Left ventricle myocardium superior (tissue), 1 donor: Measurements from ENCODE around the gene YWHAG. TPM values are rescaled to one million over a fixed set of nuclear protein-coding genes. Genes with fewer than 3 reads are reported as not detected.
"Not testable (repeated sequence)": the region's sequence is repeated elsewhere in the genome, so short reads cannot be mapped to it uniquely, and the experiment has no call there.

Source experiments
- ATAC-seq: fragments of 200-7000 bp; cut with Tn5 transposase; one replicate; pipeline ENCODE4 v1.9.1; 2020; ENCODE audit warnings: mild to moderate bottlenecking, moderate library complexity
- DNase-seq: peaks from one replicate; pipeline ENCODE4 v3.0.0-alpha.2; 2020
- intact Hi-C: fragments of 100-400 bp; cut with micrococcal nuclease; formaldehyde crosslinking; loops from one replicate; pipeline ENCODE4 v1.11.0; 2022
- long read RNA-seq: library from polyadenylated mRNA; unstranded; transcript quantifications from one replicate; pipeline ENCODE4 v2.0.0, GENCODE V29; 2021
- total RNA-seq: library from RNA; stranded (reverse); fragmentation: NEBNext Ultra II Directional; extraction: Animal tissue kit (Norgen Biotek cat#: 25700); gene quantifications from one replicate; pipeline ENCODE4 v1.2.1, GENCODE V29; 2021
- donor health status: DM: no; HTN: yes; CAD: no; lungs with severe emphysema.

Gene YWHAG
- 238 TPM for total RNA-seq
- long read RNA-seq, partial matches to known transcripts, result 0 of 51 reads
- long read RNA-seq, other reads (novel, unspliced or antisense), result 49 of 51 reads

DNA sequence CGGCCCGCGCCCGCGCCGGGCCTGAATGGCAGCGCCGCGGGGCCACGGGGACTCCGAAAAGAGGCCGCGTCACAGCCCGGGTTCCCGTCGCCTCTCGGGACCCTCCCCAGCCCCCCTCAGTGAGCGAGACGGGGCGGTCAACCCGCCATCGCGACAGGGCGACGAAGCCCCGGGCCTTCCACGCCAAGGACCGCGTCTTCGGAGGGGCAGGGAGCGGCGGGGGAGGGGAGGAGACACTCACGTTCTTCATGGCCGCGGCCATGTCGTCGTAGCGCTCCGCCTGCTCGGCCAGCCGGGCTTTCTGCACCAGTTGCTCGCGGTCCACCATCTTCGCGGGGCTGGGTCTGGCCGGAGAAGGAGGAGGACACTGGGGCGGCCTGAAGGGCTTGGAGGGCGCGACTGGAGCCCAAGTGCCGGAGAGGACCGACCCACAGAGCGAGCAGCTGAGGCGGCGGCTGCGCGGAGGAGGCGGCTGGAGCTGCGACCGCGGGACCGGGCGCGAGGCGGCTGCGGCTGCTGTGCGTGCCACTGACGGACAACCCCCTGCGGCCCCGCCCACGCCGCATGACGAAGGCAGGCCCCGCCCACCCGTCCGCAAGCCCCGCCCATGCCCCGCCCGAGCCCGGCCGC, at the start of gene YWHAG:
Gene YWHAG, minus strand, starts transcription at position 511 of the 630 bp plus-strand sequence. Its CDS starts 183 bp downstream, at position 328.
- DNase-seq (peak; percentile 95), ATAC-seq (peak; percentile 91)
- intact Hi-C loops, result no loop called here

DNA sequence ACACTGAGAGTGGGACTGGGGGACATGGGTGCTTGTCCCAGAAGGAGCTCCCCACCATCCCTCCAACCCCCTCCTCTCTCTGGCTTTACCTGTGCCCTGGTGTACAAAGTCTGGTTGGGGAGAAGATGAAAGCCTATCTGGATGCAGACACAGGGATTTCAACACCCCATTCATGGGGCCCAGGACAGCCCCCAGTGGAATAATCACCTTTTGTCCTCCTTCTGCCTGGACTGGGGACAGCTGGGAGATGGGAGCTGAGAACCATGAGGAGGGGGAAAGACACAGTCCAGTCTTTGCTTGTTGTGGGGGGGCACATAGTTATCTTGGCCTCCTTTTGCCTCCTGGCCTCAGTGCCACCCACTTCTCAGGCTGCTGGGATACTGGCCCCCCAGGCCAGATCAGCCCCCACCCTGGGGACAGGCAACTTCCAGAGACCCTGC, 49.4 kb upstream of the YWHAG start:
- ATAC-seq, result no peak
- intact Hi-C loops, result no loop called here
- no peak for DNase-seq

DNA sequence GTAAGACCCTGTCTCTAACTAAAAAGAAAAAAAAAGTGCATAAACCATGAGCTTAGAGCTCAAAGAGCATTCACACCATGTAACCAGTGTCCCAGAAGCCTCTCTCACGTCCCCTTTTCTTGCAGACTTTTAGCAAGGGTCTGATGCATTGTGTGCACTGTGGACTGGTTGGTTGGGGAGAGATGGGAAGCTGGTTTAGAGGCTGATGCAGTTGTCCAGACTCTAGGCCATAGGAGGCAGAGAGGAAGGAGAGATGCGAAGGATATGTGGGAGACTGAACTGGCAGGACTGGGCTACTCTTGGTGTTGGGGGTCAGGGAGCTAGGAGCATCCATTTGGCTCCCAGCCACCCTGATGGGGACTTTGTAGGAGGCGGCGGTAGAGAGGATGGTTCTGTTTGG, 48.9 kb upstream of the YWHAG start:
- no peak for DNase-seq
- ATAC-seq, result no peak
- intact Hi-C loops, result no loop called here

DNA sequence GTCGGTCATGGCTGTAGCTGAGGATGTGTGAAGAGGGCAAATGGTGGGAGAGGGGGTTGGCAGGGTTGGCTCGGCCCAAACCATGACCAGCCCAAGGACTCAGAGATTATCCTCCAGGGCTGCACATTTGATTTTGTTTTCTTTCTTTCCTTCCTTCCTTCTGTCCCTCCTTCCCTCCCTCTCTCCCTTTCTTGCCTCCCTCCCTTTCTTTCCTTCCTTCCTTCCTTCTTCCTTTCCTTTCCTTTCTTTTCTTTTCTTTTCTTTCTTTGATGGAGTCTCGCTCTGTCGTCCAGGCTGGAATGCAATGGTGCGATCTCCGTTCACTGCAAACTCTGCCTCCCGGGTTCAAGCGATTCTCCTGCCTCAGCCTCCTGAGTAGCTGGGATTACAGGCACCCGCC, 46.9 kb upstream of the YWHAG start:
- ATAC-seq, result no peak
- DNase-seq, result no peak
- intact Hi-C loops, result no loop called here

DNA sequence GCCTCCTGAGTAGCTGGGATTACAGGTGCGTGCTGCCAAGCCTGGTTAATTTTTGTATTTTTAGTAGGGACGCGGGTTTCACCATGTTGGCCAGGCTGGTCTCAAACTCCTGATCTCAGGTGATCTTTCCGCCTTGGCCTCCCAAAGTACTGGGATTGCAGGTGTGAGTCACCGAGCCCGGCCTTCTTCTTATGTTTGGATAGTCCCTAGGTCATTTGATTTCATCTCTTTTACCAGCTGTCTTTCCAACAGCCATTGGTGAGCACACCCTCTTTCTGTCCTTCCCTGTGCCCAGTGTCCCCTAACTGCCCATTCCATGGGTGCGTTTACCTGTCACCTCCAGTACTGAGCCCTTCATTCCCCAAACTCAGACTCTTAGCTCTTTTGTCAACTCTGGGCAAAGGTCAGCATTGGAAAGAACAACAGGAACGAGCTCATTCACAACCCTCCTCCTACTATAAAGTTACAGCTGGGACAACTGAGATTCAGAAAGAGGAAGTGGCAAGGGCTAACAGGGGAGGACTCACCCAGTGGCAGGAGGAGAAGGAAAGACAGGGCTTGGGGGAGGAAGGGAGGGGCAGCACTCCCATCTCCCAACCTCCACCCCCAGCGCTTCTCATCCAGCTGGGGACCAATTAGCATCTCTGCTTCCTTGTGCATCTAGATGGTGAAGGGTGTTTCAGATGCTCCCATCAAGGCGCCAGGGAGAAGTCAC, 45.1 kb upstream of the YWHAG start:
- intact Hi-C loops, result no loop called here
- DNase-seq (no peak), ATAC-seq (peak; percentile 66)

GRCh38 chr7:76403097-76403496, 44.3 kb upstream of the YWHAG start:
- ATAC-seq, result peak; percentile 54
- intact Hi-C loops, DNase-seq: not testable (repeated sequence)

DNA sequence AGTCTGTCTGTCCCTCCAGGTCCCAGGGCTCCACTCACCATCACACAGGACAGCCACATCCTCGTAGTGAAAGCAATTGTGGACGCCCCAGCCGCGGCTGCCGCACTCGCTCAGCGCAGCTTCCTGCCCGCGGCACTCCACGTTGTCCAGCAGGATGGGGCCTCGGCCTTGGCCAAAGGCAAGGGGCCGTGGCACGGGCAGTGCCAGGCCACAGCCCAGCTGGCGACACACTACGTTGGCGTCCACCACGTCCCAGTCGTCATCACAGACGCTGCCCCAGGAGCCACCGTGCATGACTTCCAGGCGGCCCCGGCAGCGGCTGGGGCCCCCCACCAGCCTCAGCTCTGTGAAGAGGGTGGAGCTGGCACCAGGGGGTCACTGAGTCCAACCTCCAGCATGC, 41.5 kb upstream of the YWHAG start:
- DNase-seq (no peak), ATAC-seq (no peak)
- intact Hi-C loops, result no loop called here

- intact Hi-C loops, result no loop called here
- DNase-seq, result peak; percentile 88
Measured at GRCh38 chr7:76397409-76398183, 38.8 kb upstream of the YWHAG start.

GRCh38 chr7:76396864-76397263, 38.1 kb upstream of the YWHAG start:
- intact Hi-C loops, result no loop called here
- ATAC-seq, result no peak
- no peak for DNase-seq

More at GRCh38 chr7:76397409-76398183, 38.8 kb upstream of the YWHAG start:
- ATAC-seq, result peak; percentile 49

GRCh38 chr7:76395965-76396726, 37.4 kb upstream of the YWHAG start:
- intact Hi-C loops, result no loop called here
- ATAC-seq, result no peak
- DNase-seq, result no peak

- DNase-seq, ATAC-seq, intact Hi-C loops: not testable (repeated sequence)
Measured at GRCh38 chr7:76395605-76395964, 36.8 kb upstream of the YWHAG start.

GRCh38 chr7:76394957-76395356, 36.2 kb upstream of the YWHAG start:
- no peak for ATAC-seq
- intact Hi-C loops, result no loop called here
- DNase-seq, result no peak

GRCh38 chr7:76393116-76394031, 34.6 kb upstream of the YWHAG start:
- intact Hi-C loops, result no loop called here
- ATAC-seq (peak; percentile 94), DNase-seq (peak; percentile 97)

GRCh38 chr7:76392531-76393115, 33.8 kb upstream of the YWHAG start:
- no peak for DNase-seq
- peak; percentile 0 for ATAC-seq
- intact Hi-C loops, result no loop called here

DNA sequence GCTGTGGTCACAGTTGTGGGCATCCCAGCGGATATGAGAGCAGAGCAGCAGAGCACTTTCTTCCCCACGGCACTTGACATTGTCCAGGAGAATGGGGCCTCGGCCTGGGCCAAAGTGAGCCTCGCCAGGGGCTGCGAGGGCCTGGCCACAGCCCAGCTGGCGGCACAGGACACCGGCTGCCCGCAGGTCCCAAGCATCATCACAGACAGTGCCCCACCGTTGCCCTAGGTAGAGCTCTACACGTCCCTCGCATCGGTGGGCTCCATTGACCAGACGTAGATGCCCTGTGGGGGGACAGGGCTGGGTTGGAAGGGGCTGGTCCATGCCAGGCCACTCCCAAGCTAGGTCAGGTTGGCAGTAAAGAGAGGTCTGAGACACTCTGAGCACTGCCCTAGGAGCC, 31.3 kb upstream of the YWHAG start:
- DNase-seq (no peak), ATAC-seq (no peak)
- intact Hi-C loops, result no loop called here

- DNase-seq, intact Hi-C loops: not testable (repeated sequence)
Measured at GRCh38 chr7:76387789-76388188, 29.0 kb upstream of the YWHAG start.

GRCh38 chr7:76386691-76387260, 28.0 kb upstream of the YWHAG start:
- no peak for DNase-seq
- ATAC-seq, result no peak
- intact Hi-C loops, result no loop called here

More at GRCh38 chr7:76387789-76388188, 29.0 kb upstream of the YWHAG start:
- not testable (repeated sequence) for ATAC-seq
